ENCODE measurements around the gene E2F6. TPM values are rescaled to one million over a fixed set of nuclear protein-coding genes. Genes with fewer than 3 reads are reported as not detected.

The E2F6 gene
- total and polyA plus RNA-seq, 2 of the 8 experiments (the other 6 are each of a cell fraction or from before 2014, with no cell fraction given): 8.3 to 14.9 TPM

DNA sequence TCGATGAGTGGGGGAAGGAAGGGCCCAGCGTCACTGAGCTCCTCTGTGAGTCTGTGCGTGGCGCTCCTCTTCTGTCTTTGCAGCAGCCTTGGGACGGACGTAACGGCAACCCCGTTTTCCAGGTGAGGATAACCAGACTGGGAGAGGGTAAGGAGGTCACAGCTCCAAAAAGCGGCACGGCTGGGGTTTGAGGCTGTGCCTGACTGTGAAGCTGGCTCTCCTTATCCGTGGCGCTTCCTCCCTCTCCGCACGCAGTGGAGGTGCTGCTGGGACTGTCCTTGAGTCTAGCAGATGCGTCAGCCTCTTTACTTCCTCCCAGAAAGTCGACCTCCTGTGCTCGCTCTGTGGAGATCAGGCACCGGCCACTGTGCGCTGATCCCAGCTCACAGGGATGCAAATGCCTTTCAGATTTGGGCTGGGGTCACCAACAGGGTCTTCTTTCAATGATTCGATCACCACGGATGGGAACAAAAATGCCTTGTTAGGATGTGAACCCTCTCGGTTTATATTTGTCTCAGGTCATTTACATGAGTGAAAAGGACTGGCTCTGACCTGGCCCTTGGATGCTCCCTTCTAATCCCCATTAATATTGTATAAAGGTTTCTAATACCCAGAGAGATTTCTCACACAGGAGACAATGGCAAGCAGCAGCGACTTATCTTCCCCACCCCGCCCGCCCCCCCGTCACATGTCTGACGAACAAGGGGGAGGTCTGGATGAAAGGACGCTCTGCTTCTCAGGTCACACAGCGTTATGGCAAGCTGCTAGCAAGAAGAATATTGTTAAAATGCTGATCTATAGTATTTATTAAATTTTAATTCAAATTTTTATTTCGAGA is 30.1 kb upstream of the E2F6 start:
- peak; percentile 13 for FAIRE-seq
- H2BK20ac ChIP-seq (ENCODE audit: low read length): no peak overlapping the region
- H4K8ac ChIP-seq (ENCODE audit: extremely low read depth, insufficient read depth, low read length): no peak overlapping the region
- H4K5ac ChIP-seq (ENCODE audit: insufficient read length, low read depth, low read length): no peak overlapping the region
- no peaks in the 10 kb centered on the region for H3K9me3 ChIP-seq (ENCODE audit: insufficient read depth in 2 of 2, low read depth in 1 of 2, low read length in 1 of 2)
- no peaks in the 10 kb centered on the region for H3K27me3 ChIP-seq (replicated peaks in 1 of 4; ENCODE audit: control insufficient read depth in 3 of 4, extremely low read depth in 1 of 4, insufficient read depth in 3 of 4, low read length in 3 of 4)
- H2BK12ac ChIP-seq (ENCODE audit: low read depth, low read length): peak overlapping the region; percentile 44; the same call in 1 of the 2 replicates
- WGBS, 2 experiments (ENCODE audit: extremely low coverage in 1 of 2, insufficient coverage in 1 of 2, insufficient read length in 1 of 2, insufficient replicate concordance in 2 of 2, low coverage in 1 of 2, low lambda C conversion rate in 2 of 2, missing lambda C conversion rate in 1 of 2): 50% methylated on average over 29 of the region's 30 CpGs; no CpG with 5 or more reads in 1 of the 2 experiments
- no peak overlapping the region for H4K91ac ChIP-seq (replicated peaks; ENCODE audit: insufficient read length, low read length)
- H3K23me2 ChIP-seq (ENCODE audit: low read depth, low read length): no peaks in the 10 kb centered on the region
- TF ChIP-seq EZH2 (IDR thresholded peaks at IDR 0.05; ENCODE audit: low read depth, low read length, severe bottlenecking) (no peak), SUZ12 (IDR thresholded peaks at IDR 0.05; ENCODE audit: low read length) (no peak), ASH2L (IDR thresholded peaks at IDR 0.05; ENCODE audit: low read length) (peak; percentile 31), JUN (IDR thresholded peaks at IDR 0.05; ENCODE audit: low read depth, low read length) (no peak), SRF (IDR thresholded peaks at IDR 0.05; ENCODE audit: low read depth, low read length) (no peak), POLR2AphosphoS5 (IDR thresholded peaks at IDR 0.05; ENCODE audit: low read depth, low read length) (no peak), CTBP2 (IDR thresholded peaks at IDR 0.05; ENCODE audit: borderline replicate concordance, insufficient read depth, insufficient read length, low read length) (no peak)
- H3K4ac ChIP-seq (replicated peaks; ENCODE audit: insufficient read length, low read depth, low read length): no peak overlapping the region
- H2AK5ac ChIP-seq (ENCODE audit: low read depth, low read length): no peak overlapping the region
- H4K20me1 ChIP-seq (replicated peaks in 1 of 2; ENCODE audit: control insufficient read depth in 1 of 2, insufficient read depth in 2 of 2, low read length in 2 of 2): peaks cover 0 to 13% of the 10 kb centered on the region in 2 experiments
- H3K56ac ChIP-seq (replicated peaks; ENCODE audit: insufficient read length, low read depth, low read length): no peak overlapping the region
- no peak for DNase-seq (ENCODE audit: low read depth in 1 of 2, low spot score in 2 of 2)
- H3K14ac ChIP-seq (ENCODE audit: insufficient read length): no peak overlapping the region
- peak overlapping the region in 2 of 4 experiments; percentile 35 to 42; a peak in 4 of 7 replicates for H3K9ac ChIP-seq (replicated peaks in 1 of 4; ENCODE audit: extremely low read depth in 1 of 4, low read depth in 3 of 4, low read length in 3 of 4)
- H3K79me2 ChIP-seq (ENCODE audit: control insufficient read depth in 1 of 2, insufficient read depth in 2 of 2, low read length in 2 of 2): peaks cover 6 to 72% of the 10 kb centered on the region in 2 experiments
- ChIA-PET POLR2A (ENCODE audit: partially characterized antibody) (interaction anchor here (2.3 kb wide), 1 partner anchor 12 kb away, joined by 6 read pairs; no protein-coding TSS in a partner anchor), CTCF (ENCODE audit: partially characterized antibody) (interaction anchor here (0.5 to 20.6 kb wide), 9 partner anchors 11 to 1120 kb away, joined by 3 to 558 read pairs (median 3); partner anchors contain the start of gene GREB1)
- peak overlapping the region in 1 of 4 experiments; percentile 16; a peak in 3 of 8 replicates for H3K4me3 ChIP-seq (ENCODE audit: extremely low read depth in 1 of 4, insufficient read depth in 2 of 4, low read depth in 3 of 4, low read length in 4 of 4)
- H3K4me1 ChIP-seq (replicated peaks in 1 of 4; ENCODE audit: control insufficient read depth in 3 of 4, insufficient read depth in 4 of 4, low read length in 3 of 4): peaks cover 5 to 20% (median 12%) of the 10 kb centered on the region in 4 experiments
- H2BK15ac ChIP-seq (ENCODE audit: low read length): 0 out of 2 replicates have a peak overlapping the region, but pooled peaks have one; percentile 8
- H3K36me3 ChIP-seq (ENCODE audit: control insufficient read depth in 2 of 4, insufficient read depth in 4 of 4, low read length in 3 of 4): no peaks in the 10 kb centered on the region
- no peak overlapping the region for H3K23ac ChIP-seq (ENCODE audit: insufficient read length)
- no peak overlapping the region for H3K18ac ChIP-seq (ENCODE audit: extremely low read depth, low read length)
- H3K79me1 ChIP-seq (ENCODE audit: low read depth, low read length): peaks cover 13% of the 10 kb centered on the region
- H3K4me2 ChIP-seq (ENCODE audit: insufficient read depth in 1 of 2, low read depth in 2 of 2, low read length in 2 of 2): peak overlapping the region; percentile 40 to 52; a peak in 3 of 4 replicates
- H2BK120ac ChIP-seq (replicated peaks; ENCODE audit: low read depth, low read length): no peak overlapping the region
- H3K27ac ChIP-seq (ENCODE audit: low read depth, low read length): no peak overlapping the region
- peak overlapping the region; percentile 71; the same call in 1 of the 2 replicates for H2BK5ac ChIP-seq (ENCODE audit: low read depth, low read length)
- no peak overlapping the region for H2AFZ ChIP-seq (ENCODE audit: low read length)

All from H1 (cell line).